GM21367 (cell line): ENCODE results near the gene OR2T2.
"Not testable (repeated sequence)": the region's sequence is repeated elsewhere in the genome, so short reads cannot be mapped to it uniquely, and the experiment has no call there.

ENCODE experiments used
- ATAC-seq: cut with Tn5 transposase; IDR thresholded peaks from one replicate; pipeline ENCODE4 v1.9.1; 2021; ENCODE audit not compliant: unreplicated experiment

OR2T2 gene

DNA sequence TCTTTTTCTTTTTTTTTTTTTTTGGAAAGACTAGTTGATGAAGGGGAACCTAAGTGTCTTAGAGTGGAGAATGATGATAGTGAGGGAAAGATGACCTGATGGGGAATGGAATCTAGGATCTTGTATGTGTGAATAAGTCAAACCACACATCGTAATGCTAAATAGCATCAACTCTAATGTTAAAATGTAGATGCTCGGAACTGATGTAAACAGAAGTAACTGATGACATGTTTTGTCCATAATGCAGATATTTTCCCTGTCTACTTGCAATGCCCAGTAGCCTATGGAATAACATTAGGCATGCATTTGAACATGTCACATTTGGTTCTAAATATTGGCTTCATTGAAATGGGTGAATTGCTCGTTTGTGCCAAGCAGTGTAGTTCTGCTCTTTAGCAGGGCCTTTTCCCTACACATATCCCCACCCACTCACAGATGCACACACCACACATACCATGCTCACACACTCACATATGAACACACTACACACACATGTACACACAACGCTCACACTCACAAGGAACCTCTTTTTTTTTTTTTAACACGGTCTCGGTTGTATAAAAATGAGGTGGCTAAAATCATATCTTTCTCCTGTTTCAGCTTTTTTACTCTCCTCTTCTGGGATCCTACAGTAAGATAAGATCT lies 4.5 kb downstream of the OR2T2 start:
- not testable (repeated sequence) for ATAC-seq

GRCh38 chr1:248450466-248451145 lies 5.2 kb downstream of the OR2T2 start:
- ATAC-seq: peak; percentile 57

DNA sequence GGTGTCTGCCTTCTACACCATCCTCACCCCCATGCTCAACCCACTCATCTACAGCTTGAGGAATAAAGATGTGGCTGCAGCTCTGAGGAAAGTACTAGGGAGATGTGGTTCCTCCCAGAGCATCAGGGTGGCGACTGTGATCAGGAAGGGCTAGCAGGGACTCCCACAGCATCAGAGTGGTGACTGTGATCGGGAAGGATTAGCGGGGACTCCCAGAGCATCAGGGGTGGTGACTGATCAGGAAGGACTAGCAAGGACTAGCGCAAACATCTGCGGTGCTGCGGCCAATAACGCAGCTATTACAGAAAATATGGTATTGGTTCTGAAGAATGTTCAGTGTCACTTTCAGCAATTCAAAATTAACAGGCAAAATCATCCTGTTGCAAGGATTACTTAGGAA lies 8.2 kb downstream of the OR2T2 start:
- not testable (repeated sequence) for ATAC-seq

GRCh38 chr1:248455045-248455444 lies 9.6 kb downstream of the OR2T2 start:
- not testable (repeated sequence) for ATAC-seq

- not testable (repeated sequence) for ATAC-seq
Observed at GRCh38 chr1:248456635-248457034, 11.2 kb downstream of the OR2T2 start.

- not testable (repeated sequence) for ATAC-seq
Observed at GRCh38 chr1:248459117-248459516, 13.7 kb downstream of the OR2T2 start.

- ATAC-seq: no peak
Observed at GRCh38 chr1:248471154-248471553, 25.7 kb downstream of the OR2T2 start.

GRCh38 chr1:248472111-248472510 lies 26.7 kb downstream of the OR2T2 start:
- ATAC-seq: not testable (repeated sequence)

DNA sequence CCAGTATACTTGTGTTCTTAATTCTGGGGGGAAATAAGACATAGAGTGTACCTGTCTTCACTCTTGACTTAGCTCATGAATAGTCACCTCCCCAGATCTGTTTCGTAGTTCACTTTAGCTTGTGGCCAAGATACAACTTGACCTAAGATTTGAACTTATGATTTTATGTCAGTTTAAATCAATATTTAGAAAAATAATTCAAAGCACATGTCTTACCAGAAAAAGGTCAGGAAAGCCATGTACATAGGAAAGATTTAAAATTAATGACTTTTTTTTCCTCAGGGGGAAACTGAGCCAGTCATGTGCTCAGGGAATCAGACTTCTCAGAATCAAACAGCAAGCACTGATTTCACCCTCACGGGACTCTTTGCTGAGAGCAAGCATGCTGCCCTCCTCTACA lies 27.6 kb downstream of the OR2T2 start, which contains the start of gene OR2T3:
TSS of gene OR2T3 (plus strand) at position 301 of the 400 bp plus-strand sequence. CDS start at position 301, 0 bp downstream.
- not testable (repeated sequence) for ATAC-seq

GRCh38 chr1:248475660-248476059 lies 30.2 kb downstream of the OR2T2 start:
- peak; percentile 95 for ATAC-seq

- peak; percentile 95 for ATAC-seq
Observed at GRCh38 chr1:248481686-248482579, 36.5 kb downstream of the OR2T2 start.

DNA sequence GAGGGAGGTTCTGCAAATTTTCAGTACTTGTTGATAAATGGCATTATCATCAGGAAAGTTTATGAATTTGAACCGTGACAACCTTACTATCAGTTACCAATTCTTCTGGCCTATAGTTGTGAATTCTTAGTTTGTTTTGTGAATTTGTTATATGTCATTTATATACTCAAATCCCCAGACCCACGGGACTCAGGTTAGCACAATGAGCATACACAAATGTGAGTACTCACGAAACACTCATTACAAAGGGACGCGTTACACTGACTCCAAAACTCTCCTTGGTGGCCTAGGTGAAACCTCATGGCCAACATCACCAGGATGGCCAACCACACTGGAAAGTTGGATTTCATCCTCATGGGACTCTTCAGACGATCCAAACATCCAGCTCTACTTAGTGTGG lies 42.9 kb downstream of the OR2T2 start, which contains the start of gene OR2T5:
TSS of gene OR2T5 (plus strand) at position 301 of the 400 bp plus-strand sequence. CDS start at position 301, 0 bp downstream.
- ATAC-seq: not testable (repeated sequence)

DNA sequence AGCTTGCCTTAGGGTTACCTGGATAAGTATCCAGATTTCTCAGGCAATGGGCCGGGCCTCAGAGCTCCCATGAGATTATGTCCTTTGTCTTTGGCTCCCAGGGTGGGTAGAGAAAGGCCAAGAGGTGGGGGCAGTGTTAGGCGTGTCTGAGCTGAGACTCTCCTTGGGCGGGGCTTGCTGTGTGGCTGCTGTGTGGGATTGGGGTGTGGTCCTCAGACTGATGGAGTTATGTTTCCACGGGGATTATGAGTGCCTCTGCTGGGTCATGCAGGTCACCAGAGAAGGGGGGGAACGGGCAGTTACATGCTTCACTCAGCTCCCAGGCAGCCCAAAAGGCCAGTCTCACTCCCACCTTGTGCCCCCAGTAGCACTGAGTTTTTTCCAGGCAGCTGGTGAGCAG lies 51.2 kb downstream of the OR2T2 start:
- ATAC-seq: not testable (repeated sequence)

GRCh38 chr1:248500305-248501035 lies 55.0 kb downstream of the OR2T2 start:
- not testable (repeated sequence) for ATAC-seq
